ENCODE data around the gene SCFD2. TPM values are rescaled to one million over a fixed set of nuclear protein-coding genes. Genes with fewer than 3 reads are reported as not detected.
"Not testable (repeated sequence)": the region's sequence is repeated elsewhere in the genome, so short reads cannot be mapped to it uniquely, and the experiment has no call there.

Gene SCFD2
- total RNA-seq, 2 donors from 2014 or later: 33.2 to 73.7 TPM

- ATAC-seq; H3K4me3 Mint-ChIP-seq; DNase-seq (ENCODE audit: low spot score); H3K4me1 Mint-ChIP-seq (ENCODE audit: low read depth in 2 of 2); H3K9me3 Mint-ChIP-seq; H3K27me3 Mint-ChIP-seq; H3K27ac Mint-ChIP-seq: not testable (repeated sequence)
- peaks cover 18% of the 10 kb centered on the region for H3K36me3 Mint-ChIP-seq
These were observed 146.7 kb downstream of the SCFD2 start for GRCh38 chr4:53219148-53219547.

DNA sequence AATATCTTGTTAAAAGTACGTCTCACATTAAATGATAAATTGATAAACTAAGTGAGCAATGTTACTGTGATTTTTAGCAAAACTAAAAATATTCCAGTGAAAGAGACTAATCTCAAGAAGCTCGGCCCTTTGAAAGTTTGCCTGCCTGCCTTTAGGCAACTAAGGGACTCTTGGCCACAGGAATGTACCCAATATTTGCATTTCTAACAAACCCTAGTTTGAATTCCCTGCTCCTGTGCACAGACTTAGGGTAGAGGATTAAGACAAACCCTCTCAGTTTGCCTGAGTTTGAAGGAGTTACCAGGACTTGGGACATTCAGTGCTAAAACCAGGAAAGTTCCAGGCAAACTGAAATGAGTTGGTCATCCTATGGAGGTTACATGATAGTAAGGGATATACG lies 157.1 kb downstream of the SCFD2 start:
- Mint-ChIP-seq H3K36me3 (no peaks in the 10 kb centered on the region), H3K27me3 (no peaks in the 10 kb centered on the region), H3K27ac (no peak overlapping the region), H3K4me3 (no peak overlapping the region), H3K9me3 (no peaks in the 10 kb centered on the region), H3K4me1 (ENCODE audit: low read depth in 2 of 2) (no peaks in the 10 kb centered on the region)
- ATAC-seq: no peak
- DNase-seq (ENCODE audit: low spot score): no peak

DNA sequence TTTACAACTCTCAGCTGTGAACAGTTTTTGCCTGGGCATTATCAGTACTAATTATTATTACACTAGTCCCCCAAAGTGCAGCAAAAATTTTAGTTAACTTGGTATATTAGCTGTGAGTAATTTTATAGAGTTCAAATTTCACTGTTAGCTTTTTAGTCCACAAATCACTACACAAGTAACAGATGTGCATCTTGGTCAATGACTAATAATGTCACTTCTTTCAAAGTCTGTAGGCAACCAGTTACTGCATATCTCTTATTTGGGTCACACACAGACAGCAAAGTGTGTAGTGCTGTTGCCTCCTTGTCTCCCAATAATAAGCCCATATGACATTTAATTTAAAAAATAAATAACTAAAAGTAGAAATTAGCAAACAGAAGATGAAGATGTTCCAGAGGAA lies 159.9 kb downstream of the SCFD2 start:
- H3K27me3 Mint-ChIP-seq: no peaks in the 10 kb centered on the region
- DNase-seq (ENCODE audit: low spot score): no peak
- H3K9me3 Mint-ChIP-seq: no peaks in the 10 kb centered on the region
- no peaks in the 10 kb centered on the region for H3K36me3 Mint-ChIP-seq
- H3K4me3 Mint-ChIP-seq: no peak overlapping the region
- no peak for ATAC-seq
- no peak overlapping the region for H3K27ac Mint-ChIP-seq
- no peaks in the 10 kb centered on the region for H3K4me1 Mint-ChIP-seq (ENCODE audit: low read depth in 2 of 2)

GRCh38 chr4:53199356-53199755 lies 166.5 kb downstream of the SCFD2 start:
- no peaks in the 10 kb centered on the region for H3K27me3 Mint-ChIP-seq
- no peak overlapping the region for H3K4me3 Mint-ChIP-seq
- H3K27ac Mint-ChIP-seq: no peak overlapping the region
- no peaks in the 10 kb centered on the region for H3K9me3 Mint-ChIP-seq
- DNase-seq (ENCODE audit: low spot score) (no peak), ATAC-seq (no peak)
- no peaks in the 10 kb centered on the region for H3K4me1 Mint-ChIP-seq (ENCODE audit: low read depth in 2 of 2)
- H3K36me3 Mint-ChIP-seq: no peaks in the 10 kb centered on the region

DNA sequence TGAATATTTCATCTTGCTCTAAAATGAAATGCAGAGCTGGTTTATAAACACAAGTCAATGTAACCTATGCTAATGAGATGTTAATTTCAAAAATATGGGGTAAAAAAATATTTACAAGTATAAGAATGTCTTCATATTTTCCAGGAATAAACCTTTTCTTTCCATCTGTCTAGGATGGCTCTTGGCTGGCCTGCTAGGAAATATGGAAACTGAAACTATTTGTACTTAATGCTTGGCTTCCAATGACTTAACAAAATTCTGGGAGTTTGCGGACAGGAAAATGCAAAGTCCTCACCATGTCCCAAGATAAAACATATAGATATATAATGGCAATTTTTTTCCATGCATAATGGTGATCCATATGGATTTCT lies 168.1 kb downstream of the SCFD2 start:
- no peak overlapping the region for H3K4me3 Mint-ChIP-seq
- no peaks in the 10 kb centered on the region for H3K36me3 Mint-ChIP-seq

DNA sequence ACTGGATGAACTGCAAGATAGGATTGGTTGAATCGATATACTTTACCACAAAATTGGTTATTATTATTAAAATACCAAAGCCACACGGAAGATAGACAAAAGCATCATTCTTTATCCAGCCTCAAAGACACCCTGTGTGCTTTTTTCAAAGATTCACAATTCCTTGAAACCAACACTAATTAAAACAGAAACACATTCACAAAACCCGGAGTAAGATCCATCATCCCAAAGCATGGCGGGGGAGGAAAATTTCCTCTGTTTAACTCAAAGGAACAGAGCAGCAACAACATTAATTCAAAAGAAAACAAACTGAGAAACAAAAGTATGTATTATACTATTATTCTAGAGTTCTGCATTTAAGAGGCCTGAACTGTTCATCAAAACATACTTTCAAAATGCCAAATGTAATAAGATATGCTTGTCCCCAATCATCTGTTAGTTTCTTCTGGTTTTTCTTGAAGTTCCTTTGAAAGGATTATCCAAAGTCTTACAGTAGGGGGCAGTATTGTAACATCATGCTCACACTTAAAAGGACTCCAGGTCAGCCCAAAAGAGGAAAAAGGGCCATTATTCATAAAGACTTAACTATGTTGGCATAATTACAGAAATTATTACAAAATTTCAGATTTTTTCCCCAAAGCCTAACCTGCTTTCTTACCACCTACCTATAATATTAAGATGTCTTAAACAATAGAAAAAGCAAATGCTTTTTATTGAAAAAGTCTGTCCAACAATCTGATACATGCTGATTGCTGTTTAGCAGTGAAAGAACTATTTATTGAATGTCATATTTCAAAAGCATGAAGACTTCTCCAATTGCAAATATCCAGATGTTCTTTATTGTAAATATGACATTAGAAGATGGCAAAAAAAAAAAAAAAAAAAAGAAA lies 168.7 kb downstream of the SCFD2 start:
- Mint-ChIP-seq H3K27ac (no peak overlapping the region), H3K4me1 (ENCODE audit: low read depth in 2 of 2) (no peaks in the 10 kb centered on the region), H3K9me3 (no peaks in the 10 kb centered on the region), H3K4me3 (no peak overlapping the region), H3K36me3 (no peaks in the 10 kb centered on the region), H3K27me3 (no peaks in the 10 kb centered on the region)
- no peak for DNase-seq (ENCODE audit: low spot score)
- ATAC-seq: no peak

More for the DNA sequence above, 168.1 kb downstream of the SCFD2 start:
- no peaks in the 10 kb centered on the region for H3K27me3 Mint-ChIP-seq
- no peak overlapping the region for H3K27ac Mint-ChIP-seq
- no peaks in the 10 kb centered on the region for H3K4me1 Mint-ChIP-seq (ENCODE audit: low read depth in 2 of 2)
- ATAC-seq: no peak
- H3K9me3 Mint-ChIP-seq: no peaks in the 10 kb centered on the region
- DNase-seq (ENCODE audit: low spot score): no peak

- H3K4me1 Mint-ChIP-seq (ENCODE audit: low read depth in 2 of 2): no peaks in the 10 kb centered on the region
- ATAC-seq: no peak
These were observed 169.8 kb downstream of the SCFD2 start for GRCh38 chr4:53195815-53196661.

DNA sequence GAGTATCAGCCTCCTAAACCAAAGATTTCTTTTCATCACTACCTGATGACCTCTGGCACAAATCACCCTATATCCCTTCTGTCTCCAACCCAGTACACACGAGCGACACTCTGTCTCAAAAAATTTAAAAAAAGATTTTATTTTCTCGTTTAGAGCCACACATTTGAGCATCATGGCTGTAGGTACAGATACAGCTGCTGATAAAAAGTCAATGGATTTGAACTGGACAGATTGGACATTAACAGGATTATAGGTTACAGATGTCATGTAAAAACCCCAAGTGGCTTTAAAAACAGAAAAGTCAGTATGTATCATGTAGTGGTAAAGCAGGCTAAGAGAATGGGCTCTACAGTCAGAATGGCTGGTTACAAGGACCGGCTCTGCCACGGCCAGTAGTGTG lies 171.1 kb downstream of the SCFD2 start:
- no peaks in the 10 kb centered on the region for H3K9me3 Mint-ChIP-seq
- DNase-seq (ENCODE audit: low spot score): no peak
- no peaks in the 10 kb centered on the region for H3K36me3 Mint-ChIP-seq
- no peaks in the 10 kb centered on the region for H3K4me1 Mint-ChIP-seq (ENCODE audit: low read depth in 2 of 2)
- H3K4me3 Mint-ChIP-seq: no peak overlapping the region
- ATAC-seq: no peak
- H3K27me3 Mint-ChIP-seq: no peaks in the 10 kb centered on the region
- H3K27ac Mint-ChIP-seq: no peak overlapping the region

More at GRCh38 chr4:53195815-53196661, 169.8 kb downstream of the SCFD2 start:
- DNase-seq (ENCODE audit: low spot score): no peak
- no peak overlapping the region for H3K27ac Mint-ChIP-seq
- H3K9me3 Mint-ChIP-seq: no peaks in the 10 kb centered on the region
- no peak overlapping the region for H3K4me3 Mint-ChIP-seq
- H3K27me3 Mint-ChIP-seq: no peaks in the 10 kb centered on the region
- no peaks in the 10 kb centered on the region for H3K36me3 Mint-ChIP-seq

DNA sequence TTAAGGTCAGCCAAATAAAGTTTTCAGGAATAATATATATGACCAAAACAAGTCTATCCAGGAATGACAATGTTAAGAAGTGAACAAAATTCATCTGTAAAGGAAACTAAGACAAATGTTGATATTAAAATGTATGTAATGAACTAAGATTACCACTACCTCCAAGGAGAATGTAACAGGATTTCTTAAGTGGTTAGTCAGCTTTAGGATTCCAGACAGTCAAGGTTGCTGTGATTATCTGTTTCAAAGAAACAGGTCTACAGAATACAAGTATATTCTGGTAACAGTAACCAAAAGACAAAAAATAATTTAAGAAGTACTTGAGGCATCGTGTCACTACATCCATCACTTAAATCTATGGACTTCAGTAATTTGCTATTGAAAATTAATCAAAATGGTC lies 172.8 kb downstream of the SCFD2 start:
- Mint-ChIP-seq H3K4me3 (no peak overlapping the region), H3K36me3 (no peaks in the 10 kb centered on the region), H3K9me3 (no peaks in the 10 kb centered on the region), H3K27me3 (no peaks in the 10 kb centered on the region), H3K27ac (no peak overlapping the region), H3K4me1 (ENCODE audit: low read depth in 2 of 2) (no peaks in the 10 kb centered on the region)
- DNase-seq (ENCODE audit: low spot score) (no peak), ATAC-seq (no peak)

DNA sequence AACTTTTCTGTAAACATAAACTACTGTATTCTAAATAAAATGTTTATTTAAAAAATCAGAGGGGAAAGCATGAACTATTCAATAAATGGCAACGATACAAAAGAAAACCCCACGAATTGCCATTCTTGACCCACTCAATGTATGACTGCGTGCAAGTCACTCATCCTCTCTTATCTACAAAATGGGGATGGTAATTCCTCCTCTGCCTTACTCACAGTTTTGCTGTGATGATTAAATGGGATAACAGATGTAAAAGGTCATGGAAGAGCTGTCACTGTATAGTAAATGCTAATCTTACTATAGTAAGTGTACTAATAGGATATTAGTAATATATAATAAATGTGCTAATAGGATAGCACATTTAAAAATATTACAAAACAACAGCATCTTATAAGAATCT lies 173.4 kb downstream of the SCFD2 start:
- no peaks in the 10 kb centered on the region for H3K27me3 Mint-ChIP-seq
- no peaks in the 10 kb centered on the region for H3K36me3 Mint-ChIP-seq
- DNase-seq (ENCODE audit: low spot score) (no peak), ATAC-seq (no peak)
- H3K9me3 Mint-ChIP-seq: no peaks in the 10 kb centered on the region
- H3K4me1 Mint-ChIP-seq (ENCODE audit: low read depth in 2 of 2): no peaks in the 10 kb centered on the region
- H3K4me3 Mint-ChIP-seq: no peak overlapping the region
- H3K27ac Mint-ChIP-seq: no peak overlapping the region

GRCh38 chr4:53191997-53192396 lies 173.9 kb downstream of the SCFD2 start:
- no peaks in the 10 kb centered on the region for H3K4me1 Mint-ChIP-seq (ENCODE audit: low read depth in 2 of 2)
- DNase-seq (ENCODE audit: low spot score) (no peak), ATAC-seq (no peak)
- no peaks in the 10 kb centered on the region for H3K9me3 Mint-ChIP-seq
- H3K36me3 Mint-ChIP-seq: no peaks in the 10 kb centered on the region
- no peak overlapping the region for H3K4me3 Mint-ChIP-seq
- H3K27me3 Mint-ChIP-seq: no peaks in the 10 kb centered on the region
- H3K27ac Mint-ChIP-seq: no peak overlapping the region

DNA sequence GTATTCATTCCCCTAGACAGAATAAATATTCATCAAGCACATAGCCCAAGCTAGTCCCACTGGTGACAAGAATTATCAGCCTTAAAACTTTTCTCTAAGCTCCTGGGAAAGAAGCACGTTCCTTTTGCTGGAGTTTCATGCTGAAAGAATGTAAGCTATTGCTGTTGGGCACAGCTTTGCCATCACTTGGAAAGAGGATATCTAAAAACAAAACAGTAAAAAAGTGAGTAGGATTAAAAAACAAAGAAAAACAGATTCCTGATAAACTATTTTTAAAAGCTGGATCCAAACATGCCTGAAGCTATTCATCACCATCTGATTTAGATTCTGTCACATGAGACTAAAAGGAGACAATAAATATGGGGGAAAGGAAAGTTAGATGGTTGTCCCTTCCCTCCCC lies 176.8 kb downstream of the SCFD2 start:
- Mint-ChIP-seq H3K4me3 (no peak overlapping the region), H3K27ac (no peak overlapping the region), H3K36me3 (no peaks in the 10 kb centered on the region), H3K4me1 (ENCODE audit: low read depth in 2 of 2) (no peaks in the 10 kb centered on the region), H3K9me3 (no peaks in the 10 kb centered on the region), H3K27me3 (no peaks in the 10 kb centered on the region)
- ATAC-seq: no peak
- no peak for DNase-seq (ENCODE audit: low spot score)

- H3K27ac Mint-ChIP-seq: no peak overlapping the region
- no peak for DNase-seq (ENCODE audit: low spot score)
- peaks cover 7% of the 10 kb centered on the region for H3K36me3 Mint-ChIP-seq
- no peaks in the 10 kb centered on the region for H3K9me3 Mint-ChIP-seq
- H3K27me3 Mint-ChIP-seq: no peaks in the 10 kb centered on the region
- no peak overlapping the region for H3K4me3 Mint-ChIP-seq
- no peak for ATAC-seq
- no peaks in the 10 kb centered on the region for H3K4me1 Mint-ChIP-seq (ENCODE audit: low read depth in 2 of 2)
These were observed 179.0 kb downstream of the SCFD2 start for GRCh38 chr4:53186714-53187358.

All from natural killer cell treated with Interleukin-12 subunit alpha and Interleukin-12 subunit beta and Interleukin-15 and Interleukin-18, amount 100 ng/mL, for 72 hours (primary cell).